Measurements from ENCODE around the gene GMPS. TPM values are rescaled to one million over a fixed set of nuclear protein-coding genes. Genes with fewer than 3 reads are reported as not detected.

The GMPS gene
- total and polyA plus RNA-seq, 9 of the 15 experiments (the other 6 are each of a cell fraction or from before 2014, with no cell fraction given), result 73.7 to 282 (median 156) TPM

GRCh38 chr3:155934230-155934629 lies 63.8 kb downstream of the GMPS start:
- intact Hi-C loops (cut with micrococcal nuclease), result no loop called here
- BruUV-seq (replicated peaks), result no TSS peak
- H4K20me1 ChIP-seq (replicated peaks; ENCODE audit: control insufficient read depth, insufficient read depth, low read length), result no peaks in the 10 kb centered on the region
- H3K4me3 ChIP-seq, result no peak overlapping the region
- FAIRE-seq (no peak), DNase-seq (ENCODE audit: extremely low read depth in 1 of 4, low spot score in 3 of 4) (no peak), ATAC-seq (peak; percentile 61)
- H3K4me1 ChIP-seq (replicated peaks in 1 of 2; ENCODE audit: control insufficient read depth in 2 of 2, insufficient read depth in 2 of 2, low read length in 2 of 2), result peaks cover 0 to 2% of the 10 kb centered on the region in 2 experiments; a peak in 1 of 5 replicates
- no peaks in the 10 kb centered on the region for H3K9me1 ChIP-seq (ENCODE audit: control insufficient read depth, insufficient read depth, low read length)
- H3K27ac ChIP-seq (ENCODE audit: extremely low read depth, low read depth, low read length), result no peak overlapping the region
- H3K27me3 ChIP-seq (ENCODE audit: control insufficient read depth in 2 of 2, insufficient read depth in 2 of 2, low read length in 2 of 2), result no peaks in the 10 kb centered on the region
- H3K4me2 ChIP-seq (ENCODE audit: insufficient read depth, low read length), result no peak overlapping the region
- POLR2A ChIA-PET, result no interaction called here
- no peak overlapping the region for H2AFZ ChIP-seq (ENCODE audit: low read depth, low read length)
- H3K79me2 ChIP-seq (ENCODE audit: control insufficient read depth, insufficient read depth, low read length), result no peaks in the 10 kb centered on the region
- 68% methylated on average over 2 of the region's 2 CpGs for WGBS (ENCODE audit: insufficient coverage, low coverage, missing lambda C conversion rate)
- CTCF ChIA-PET (ENCODE audit: low intra/inter-chr PET ratio), result no interaction called here
- in situ Hi-C loops (cut with MboI), result no loop called here
- H3K9me3 ChIP-seq (replicated peaks; ENCODE audit: control insufficient read depth, insufficient read depth, low read depth, low read length), result no peaks in the 10 kb centered on the region
- peaks cover 86% of the 10 kb centered on the region for H3K36me3 ChIP-seq (ENCODE audit: control insufficient read depth, insufficient read depth, low read length)
- H3K9ac ChIP-seq (ENCODE audit: insufficient read depth in 1 of 2, low read depth in 2 of 2, low read length in 2 of 2), result no peak overlapping the region
- TF ChIP-seq HDAC3 (IDR thresholded peaks at IDR 0.05; ENCODE audit: borderline replicate concordance, partially characterized antibody) (no peak), TRIM28 (IDR thresholded peaks at IDR 0.05) (no peak), PHF20 (IDR thresholded peaks at IDR 0.05; ENCODE audit: partially characterized antibody) (no peak), FOS (IDR thresholded peaks at IDR 0.05; ENCODE audit: extremely low read depth, insufficient read length) (no peak), ZNF655 (CRISPR knock-in tag; IDR thresholded peaks at IDR 0.05) (no peak), KDM1A (IDR thresholded peaks at IDR 0.05) (no peak), ZBTB1 (CRISPR knock-in tag; IDR thresholded peaks at IDR 0.05; ENCODE audit: borderline replicate concordance, low read depth) (no peak), ZNF263 (CRISPR knock-in tag; IDR thresholded peaks at IDR 0.05; ENCODE audit: borderline replicate concordance) (no peak), ZBTB49 (CRISPR knock-in tag; IDR thresholded peaks at IDR 0.05; ENCODE audit: borderline replicate concordance) (no peak), ZNF717 (CRISPR knock-in tag; IDR thresholded peaks at IDR 0.05) (no peak), ZNF696 (CRISPR knock-in tag; conservative IDR thresholded peaks at IDR 0.05) (no peak), RREB1 (CRISPR knock-in tag; IDR thresholded peaks at IDR 0.05) (no peak), GTF2A2 (tag; IDR thresholded peaks at IDR 0.05) (no peak), TAF1 (IDR thresholded peaks at IDR 0.05; ENCODE audit: control insufficient read depth, extremely low read depth, insufficient read depth, low read length, severe bottlenecking) (no peak), ZBTB17 (CRISPR knock-in tag; IDR thresholded peaks at IDR 0.05) (no peak)

All from K562 (cell line).